ENCODE data around the gene FLNC. TPM values are rescaled to one million over a fixed set of nuclear protein-coding genes. Genes with fewer than 3 reads are reported as not detected.

The FLNC gene
- total RNA-seq, 2 experiments from 2014 or later: 0.14 to 0.16 TPM

- H3K9me3 Mint-ChIP-seq: no peaks in the 10 kb centered on the region
- no peak overlapping the region for H3K27ac Mint-ChIP-seq
- ATAC-seq (no peak), DNase-seq (no peak)
- ChIA-PET CTCF (interaction anchor here (1.2 to 5.1 kb wide), 3 partner anchors 8 to 56 kb away, joined by 3 to 33 read pairs (median 22); no protein-coding TSS in a partner anchor), POLR2A (no interaction called here)
- no peak for TF ChIP-seq CTCF (IDR thresholded peaks at IDR 0.05)
- intact Hi-C loops (cut with micrococcal nuclease): no loop called here
- peaks cover 9% of the 10 kb centered on the region for H3K4me1 Mint-ChIP-seq (ENCODE audit: low read depth)
- H3K4me3 Mint-ChIP-seq: no peak overlapping the region
- H3K36me3 Mint-ChIP-seq (ENCODE audit: low read depth): no peaks in the 10 kb centered on the region
- H3K27me3 Mint-ChIP-seq: no peaks in the 10 kb centered on the region
These were observed 10.3 kb downstream of the FLNC start for GRCh38 chr7:128840326-128841170.

- no peak for ATAC-seq
- no peak overlapping the region for H3K27ac Mint-ChIP-seq
- H3K36me3 Mint-ChIP-seq (ENCODE audit: low read depth): no peaks in the 10 kb centered on the region
These were observed 11.0 kb downstream of the FLNC start for GRCh38 chr7:128841171-128841690.

GRCh38 chr7:128841921-128842673 is 11.9 kb downstream of the FLNC start:
- Mint-ChIP-seq H3K27me3 (no peaks in the 10 kb centered on the region), H3K4me3 (no peak overlapping the region), H3K4me1 (ENCODE audit: low read depth) (peaks cover 9% of the 10 kb centered on the region), H3K27ac (no peak overlapping the region), H3K9me3 (no peaks in the 10 kb centered on the region), H3K36me3 (ENCODE audit: low read depth) (no peaks in the 10 kb centered on the region)
- ATAC-seq: peak; percentile 84
- peak; percentile 75 for DNase-seq
- CTCF ChIA-PET: interaction anchor here (0.6 to 5.1 kb wide), 13 partner anchors 10 to 262 kb away, joined by 3 to 33 read pairs (median 4); partner anchors contain the start of gene ATP6V1F
- intact Hi-C loops (cut with micrococcal nuclease): no loop called here
- POLR2A ChIA-PET: interaction anchor here (0.6 to 1.3 kb wide), 4 partner anchors 18 to 102 kb away, joined by 3 read pairs; partner anchors contain the start of gene ATP6V1F
- peak; percentile 96 for TF ChIP-seq CTCF (IDR thresholded peaks at IDR 0.05)

More at GRCh38 chr7:128841171-128841690, 11.0 kb downstream of the FLNC start:
- no peaks in the 10 kb centered on the region for H3K27me3 Mint-ChIP-seq
- intact Hi-C loops (cut with micrococcal nuclease): no loop called here
- no peak for TF ChIP-seq CTCF (IDR thresholded peaks at IDR 0.05)
- no peak overlapping the region for H3K4me3 Mint-ChIP-seq
- H3K9me3 Mint-ChIP-seq: no peaks in the 10 kb centered on the region
- POLR2A ChIA-PET: interaction anchor here (1.3 kb wide), 1 partner anchor 19 kb away, joined by 3 read pairs; no protein-coding TSS in a partner anchor
- peaks cover 9% of the 10 kb centered on the region for H3K4me1 Mint-ChIP-seq (ENCODE audit: low read depth)
- DNase-seq: no peak
- CTCF ChIA-PET: interaction anchor here (1.2 to 5.1 kb wide), 3 partner anchors 9 to 56 kb away, joined by 3 to 33 read pairs (median 22); no protein-coding TSS in a partner anchor

GRCh38 chr7:128842674-128843641 is 12.8 kb downstream of the FLNC start:
- intact Hi-C loops (cut with micrococcal nuclease): no loop called here
- no peak for TF ChIP-seq CTCF (IDR thresholded peaks at IDR 0.05)
- CTCF ChIA-PET: interaction anchor here (0.6 to 5.1 kb wide), 10 partner anchors 11 to 113 kb away, joined by 3 to 33 read pairs (median 4); partner anchors contain the start of gene ATP6V1F
- Mint-ChIP-seq H3K4me1 (ENCODE audit: low read depth) (peaks cover 9% of the 10 kb centered on the region), H3K9me3 (no peaks in the 10 kb centered on the region), H3K36me3 (ENCODE audit: low read depth) (no peaks in the 10 kb centered on the region), H3K27ac (no peak overlapping the region), H3K4me3 (no peak overlapping the region), H3K27me3 (no peaks in the 10 kb centered on the region)
- no peak for ATAC-seq
- no peak for DNase-seq
- POLR2A ChIA-PET: interaction anchor here (1.0 to 1.3 kb wide), 3 partner anchors 18 to 103 kb away, joined by 3 read pairs; no protein-coding TSS in a partner anchor
